H1 (cell line): ENCODE measurements around the gene SNTG2.

Experiments used
- CHD1 ChIP-seq: IDR thresholded peaks from 2 replicates; pipeline ENCODE4 v1.6.1; 2012; ENCODE audit warnings: low read depth, low read length, improper control_type of control experiment
- CHD2 ChIP-seq: IDR thresholded peaks from 2 replicates; pipeline ENCODE4 v1.6.1; 2012; ENCODE audit warnings: low read length, improper control_type of control experiment
- EZH2 ChIP-seq: fragments of 200-600 bp; sonication (generic); IDR thresholded peaks from 2 replicates; pipeline ENCODE4 v1.7.1; 2012; ENCODE audit warnings: low read depth, mild to moderate bottlenecking, moderate library complexity, low read length, inconsistent platforms; ENCODE audit not compliant: severe bottlenecking
- KDM5A ChIP-seq: fragments of 200-600 bp; IDR thresholded peaks from 2 replicates; pipeline ENCODE4 v1.7.1; 2012; ENCODE audit warnings: mild to moderate bottlenecking, low read length, inconsistent platforms, mixed read lengths
- MAFK ChIP-seq: IDR thresholded peaks from 2 replicates; pipeline ENCODE4 v1.6.1; 2012; ENCODE audit warnings: low read depth, mild to moderate bottlenecking, improper control_type of control experiment, low read length
- POLR2A ChIP-seq, 2 experiments: IDR thresholded peaks; 1 replicate in 1 of 2; 2 replicates in 1 of 2; pipeline ENCODE4 v1.6.1; 2011; ENCODE audit warnings: low read depth in 2 of 2, low read length in 2 of 2, mild to moderate bottlenecking in 2 of 2; ENCODE audit errors: control extremely low read depth in 1 of 2
- POLR2AphosphoS5 ChIP-seq: IDR thresholded peaks from 2 replicates; pipeline ENCODE4 v1.6.1; 2011; ENCODE audit warnings: low read depth, low read length
- RAD21 ChIP-seq, 2 experiments: IDR thresholded peaks in 1 of 2; conservative IDR thresholded peaks in 1 of 2; 2 replicates each; pipeline ENCODE4 v1.6.1; 2011; ENCODE audit warnings: low read depth in 2 of 2, low read length in 2 of 2, improper control_type of control experiment in 1 of 2, inconsistent platforms in 1 of 2, mild to moderate bottlenecking in 1 of 2, moderate library complexity in 1 of 2
- RXRA ChIP-seq: IDR thresholded peaks from 2 replicates; pipeline ENCODE4 v1.6.1; 2011; ENCODE audit warnings: low read depth, mild to moderate bottlenecking, low read length, moderate library complexity; ENCODE audit not compliant: insufficient read depth
- SP4 ChIP-seq: IDR thresholded peaks from 2 replicates; pipeline ENCODE4 v1.6.1; 2012; ENCODE audit warnings: low read length, inconsistent platforms
- TAF1 ChIP-seq: IDR thresholded peaks from 2 replicates; pipeline ENCODE4 v1.6.1; 2011; ENCODE audit warnings: mild to moderate bottlenecking, low read depth, low read length
- ZNF274 ChIP-seq: IDR thresholded peaks from 2 replicates; pipeline ENCODE4 v1.7.0; 2012; ENCODE audit warnings: low read length, borderline replicate concordance; ENCODE audit errors: extremely low read depth
- TF ChIP-seq, protein P1 (sequence below): IDR thresholded peaks from 2 replicates; pipeline ENCODE4 v1.6.1; 2012; ENCODE audit warnings: inconsistent platforms
- TF ChIP-seq, protein P2 (sequence below), 3 experiments: IDR thresholded peaks; 1 replicate in 2 of 3; 2 replicates in 1 of 3; pipeline versions ENCODE4 v1.5.1 to v1.6.1; 2011; ENCODE audit warnings: low read length in 3 of 3, mild to moderate bottlenecking in 3 of 3, inconsistent platforms in 2 of 3, low read depth in 1 of 3, moderate library complexity in 1 of 3; ENCODE audit not compliant: insufficient read depth in 1 of 3; ENCODE audit errors: control extremely low read depth in 1 of 3

DNA sequence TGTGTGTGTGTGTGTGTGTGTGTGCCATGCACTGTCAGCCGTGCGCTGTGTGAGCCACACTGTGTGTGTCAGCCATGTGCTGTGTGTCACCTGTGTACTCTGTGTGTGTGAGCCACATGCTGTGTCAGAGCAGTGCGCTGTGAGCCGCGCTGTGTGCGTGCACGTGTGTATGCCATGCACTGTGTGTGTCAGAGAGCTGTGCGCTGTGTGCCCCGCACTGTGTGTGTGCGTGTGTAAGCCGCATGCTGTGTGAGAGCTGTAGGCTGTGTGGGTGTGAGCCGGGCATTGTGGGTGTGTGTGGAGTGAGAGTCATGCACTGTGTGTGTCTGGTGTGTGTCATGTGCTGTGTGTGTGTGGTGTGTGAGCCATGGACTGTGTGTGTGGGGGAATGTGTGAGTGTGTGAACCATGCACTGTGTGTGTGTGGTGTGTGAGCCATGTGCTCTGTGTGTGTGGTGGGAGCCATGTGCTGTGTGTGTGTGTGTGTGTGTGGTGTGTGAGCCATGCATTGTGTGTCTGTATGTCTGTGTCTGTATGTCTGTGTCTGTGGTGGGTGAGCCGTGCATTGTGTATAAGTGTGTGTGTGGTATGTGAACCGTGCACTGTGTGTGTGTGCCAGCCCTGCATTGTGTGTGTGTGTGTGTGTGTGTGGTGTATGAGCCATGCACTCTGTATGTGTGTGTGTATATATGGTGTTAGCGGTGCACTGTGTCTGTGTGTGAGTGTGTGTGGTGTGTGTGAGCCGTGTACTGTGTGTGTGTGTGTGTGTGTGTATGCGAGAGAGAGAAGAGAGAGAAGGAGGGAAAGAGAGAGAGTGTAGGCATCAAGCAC is 356.3 kb downstream of the SNTG2 start:
- TF ChIP-seq EZH2 (no peak), MAFK (no peak), POLR2AphosphoS5 (no peak), ZNF274 (no peak), RXRA (no peak), POLR2A (IDR thresholded peaks at IDR 0.05; ENCODE audit: control extremely low read depth in 1 of 2, low read depth in 2 of 2, low read length in 2 of 2) (no peak), TAF1 (no peak), KDM5A (no peak), RAD21 (IDR thresholded peaks at IDR 0.05 in 1 of 2, conservative IDR thresholded peaks at IDR 0.05 in 1 of 2; ENCODE audit: low read depth in 2 of 2, low read length in 2 of 2) (no peak), SP4 (no peak), CHD1 (no peak), CHD2 (no peak)
- TF ChIP-seq, protein P1, sequence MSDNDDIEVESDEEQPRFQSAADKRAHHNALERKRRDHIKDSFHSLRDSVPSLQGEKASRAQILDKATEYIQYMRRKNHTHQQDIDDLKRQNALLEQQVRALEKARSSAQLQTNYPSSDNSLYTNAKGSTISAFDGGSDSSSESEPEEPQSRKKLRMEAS: no peak
- TF ChIP-seq, protein P2, sequence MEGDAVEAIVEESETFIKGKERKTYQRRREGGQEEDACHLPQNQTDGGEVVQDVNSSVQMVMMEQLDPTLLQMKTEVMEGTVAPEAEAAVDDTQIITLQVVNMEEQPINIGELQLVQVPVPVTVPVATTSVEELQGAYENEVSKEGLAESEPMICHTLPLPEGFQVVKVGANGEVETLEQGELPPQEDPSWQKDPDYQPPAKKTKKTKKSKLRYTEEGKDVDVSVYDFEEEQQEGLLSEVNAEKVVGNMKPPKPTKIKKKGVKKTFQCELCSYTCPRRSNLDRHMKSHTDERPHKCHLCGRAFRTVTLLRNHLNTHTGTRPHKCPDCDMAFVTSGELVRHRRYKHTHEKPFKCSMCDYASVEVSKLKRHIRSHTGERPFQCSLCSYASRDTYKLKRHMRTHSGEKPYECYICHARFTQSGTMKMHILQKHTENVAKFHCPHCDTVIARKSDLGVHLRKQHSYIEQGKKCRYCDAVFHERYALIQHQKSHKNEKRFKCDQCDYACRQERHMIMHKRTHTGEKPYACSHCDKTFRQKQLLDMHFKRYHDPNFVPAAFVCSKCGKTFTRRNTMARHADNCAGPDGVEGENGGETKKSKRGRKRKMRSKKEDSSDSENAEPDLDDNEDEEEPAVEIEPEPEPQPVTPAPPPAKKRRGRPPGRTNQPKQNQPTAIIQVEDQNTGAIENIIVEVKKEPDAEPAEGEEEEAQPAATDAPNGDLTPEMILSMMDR (IDR thresholded peaks at IDR 0.05; ENCODE audit: control extremely low read depth in 1 of 3, insufficient read depth in 1 of 3, low read depth in 1 of 3, low read length in 3 of 3): no peak
